ENCODE results near the gene CACNA1I. TPM values are rescaled to one million over a fixed set of nuclear protein-coding genes. Genes with fewer than 3 reads are reported as not detected.
A peak's percentile ranks its signal among the peaks of the same experiment; 100 is the strongest.

Gene CACNA1I
- total RNA-seq, 1 experiment from 2014 or later = 0.15 TPM

DNA sequence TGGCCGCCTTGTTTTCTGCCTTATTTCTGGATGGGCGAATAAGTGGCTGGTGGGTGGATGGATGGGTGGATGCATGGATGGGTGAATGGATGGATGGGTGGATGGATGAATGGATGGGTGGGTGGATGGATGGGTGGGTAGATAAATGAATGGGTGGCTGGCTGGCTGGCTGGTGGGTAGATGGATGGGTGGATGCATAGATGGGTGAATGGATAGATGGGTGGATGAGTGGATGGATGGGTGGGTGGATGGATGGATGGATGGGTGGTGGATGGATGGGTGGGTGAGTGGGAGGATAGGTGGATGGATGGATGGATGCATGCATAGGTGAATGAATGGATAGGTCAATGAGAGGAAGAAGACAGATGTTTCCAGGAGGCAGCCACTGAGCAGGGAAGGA, 98.9 kb downstream of the CACNA1I start:
- no peak overlapping the region for H2AFZ ChIP-seq (ENCODE audit: low read depth, low read length, poor library complexity, severe bottlenecking)
- ChIA-PET CTCF (no interaction called here), RAD21 (ENCODE audit: low non-redundant PET in 1 of 2, low total read pairs in 2 of 2, uncharacterized antibody in 2 of 2, unreplicated experiment in 2 of 2) (no interaction called here), POLR2A (no interaction called here)
- ATAC-seq = no peak
- peaks cover 7 to 15% of the 10 kb centered on the region in 2 experiments; a peak in 2 of 4 replicates for H3K9me3 ChIP-seq (ENCODE audit: control insufficient read depth in 1 of 2, insufficient read depth in 1 of 2, low read depth in 1 of 2, low read length in 2 of 2)
- H3K36me3 ChIP-seq (ENCODE audit: control insufficient read depth in 1 of 2, insufficient read depth in 2 of 2, low read length in 2 of 2) = no peaks in the 10 kb centered on the region
- H3K27me3 ChIP-seq (ENCODE audit: insufficient read depth, low read length) = no peaks in the 10 kb centered on the region
- no peaks in the 10 kb centered on the region for H3K9me2 ChIP-seq (ENCODE audit: insufficient read depth)
- intact Hi-C loops (cut with micrococcal nuclease) = no loop called here
- TF ChIP-seq EZH2 (IDR thresholded peaks at IDR 0.05) (no peak), RAD21 (IDR thresholded peaks at IDR 0.05; ENCODE audit: low read depth) (no peak), POLR2A (IDR thresholded peaks at IDR 0.05; ENCODE audit: borderline replicate concordance, extremely low read depth, insufficient read depth, insufficient read length) (no peak), CEBPB (IDR thresholded peaks at IDR 0.05; ENCODE audit: low read depth) (no peak), POLR2AphosphoS5 (IDR thresholded peaks at IDR 0.05; ENCODE audit: low read depth, low read length) (no peak), FOSL1 (IDR thresholded peaks at IDR 0.05; ENCODE audit: low read depth) (no peak), SRF (IDR thresholded peaks at IDR 0.05; ENCODE audit: low read depth) (no peak), EGR1 (IDR thresholded peaks at IDR 0.05; ENCODE audit: low read depth) (no peak), MAX (IDR thresholded peaks at IDR 0.05) (no peak), JUND (IDR thresholded peaks at IDR 0.05) (no peak), ZFX (IDR thresholded peaks at IDR 0.05) (no peak), ATF3 (IDR thresholded peaks at IDR 0.05) (no peak)
- no peak overlapping the region for H3K4me2 ChIP-seq (ENCODE audit: low read length)
- H3K9ac ChIP-seq (ENCODE audit: low read length) = no peak overlapping the region
- no peaks in the 10 kb centered on the region for H3K79me2 ChIP-seq (ENCODE audit: insufficient read depth, low read length)
- H4K20me1 ChIP-seq (ENCODE audit: insufficient read depth) = no peaks in the 10 kb centered on the region
- no TSS peak for BruUV-seq (replicated peaks)
- DNase-seq (ENCODE audit: low read depth, low spot score) = no peak
- no peak overlapping the region for H3K27ac ChIP-seq (ENCODE audit: low read depth, low read length)
- peaks cover 2 to 5% of the 10 kb centered on the region in 2 experiments for H3K4me1 ChIP-seq (ENCODE audit: control insufficient read depth in 1 of 2, insufficient read depth in 2 of 2, low read length in 2 of 2)
- no peak overlapping the region for H3K4me3 ChIP-seq (replicated peaks in 1 of 2; ENCODE audit: low read depth in 1 of 2, low read length in 2 of 2)

DNA sequence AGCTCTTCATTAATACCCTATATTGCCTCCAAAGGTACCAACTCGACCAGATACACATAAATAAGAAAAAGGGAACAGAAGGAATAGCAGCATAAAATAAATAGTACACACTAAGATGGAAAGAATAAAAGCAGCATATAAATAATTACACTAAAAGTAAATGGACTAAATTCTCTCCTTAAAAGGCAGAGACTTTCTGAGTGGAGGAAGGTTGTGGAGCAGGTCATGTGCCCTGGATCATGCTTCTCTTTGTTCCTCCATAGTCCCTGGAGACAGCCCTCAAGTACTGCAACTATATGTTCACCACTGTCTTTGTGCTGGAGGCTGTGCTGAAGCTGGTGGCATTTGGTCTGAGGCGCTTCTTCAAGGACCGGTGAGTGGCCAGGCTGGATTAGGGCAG, 101.4 kb downstream of the CACNA1I start:
- intact Hi-C loops (cut with micrococcal nuclease) = no loop called here
- no peak for TF ChIP-seq TCF7L2 (IDR thresholded peaks at IDR 0.05; ENCODE audit: borderline replicate concordance, extremely low read depth, insufficient read depth, insufficient read length)
- TF ChIP-seq CEBPB (IDR thresholded peaks at IDR 0.05; ENCODE audit: low read depth) = no peak
- TF ChIP-seq CBX3 (IDR thresholded peaks at IDR 0.05; ENCODE audit: low read depth) = peak; percentile 88
- DNase-seq (ENCODE audit: low read depth, low spot score) (no peak), ATAC-seq (no peak)
- Histone ChIP-seq H3K79me2 (ENCODE audit: insufficient read depth, low read length) (no peaks in the 10 kb centered on the region), H3K27ac (ENCODE audit: low read depth, low read length) (no peak overlapping the region), H3K9me3 (ENCODE audit: control insufficient read depth in 1 of 2, insufficient read depth in 1 of 2, low read depth in 1 of 2, low read length in 2 of 2) (peaks cover 7 to 15% of the 10 kb centered on the region in 2 experiments; a peak in 2 of 4 replicates), H3K9me2 (ENCODE audit: insufficient read depth) (no peaks in the 10 kb centered on the region), H2AFZ (ENCODE audit: low read depth, low read length, poor library complexity, severe bottlenecking) (no peak overlapping the region), H3K27me3 (ENCODE audit: insufficient read depth, low read length) (no peaks in the 10 kb centered on the region), H3K4me2 (ENCODE audit: low read length) (no peak overlapping the region), H3K4me3 (replicated peaks in 1 of 2; ENCODE audit: low read depth in 1 of 2, low read length in 2 of 2) (no peak overlapping the region), H3K9ac (ENCODE audit: low read length) (no peak overlapping the region), H3K36me3 (ENCODE audit: control insufficient read depth in 1 of 2, insufficient read depth in 2 of 2, low read length in 2 of 2) (no peaks in the 10 kb centered on the region), H3K4me1 (ENCODE audit: control insufficient read depth in 1 of 2, insufficient read depth in 2 of 2, low read length in 2 of 2) (peaks cover 5 to 11% of the 10 kb centered on the region in 2 experiments), H4K20me1 (ENCODE audit: insufficient read depth) (no peaks in the 10 kb centered on the region)
- ChIA-PET POLR2A (no interaction called here), RAD21 (ENCODE audit: low non-redundant PET in 1 of 2, low total read pairs in 2 of 2, uncharacterized antibody in 2 of 2, unreplicated experiment in 2 of 2) (no interaction called here), CTCF (no interaction called here)
- BruUV-seq (replicated peaks) = no TSS peak
